ENCODE data around the gene NFIB.

DNA sequence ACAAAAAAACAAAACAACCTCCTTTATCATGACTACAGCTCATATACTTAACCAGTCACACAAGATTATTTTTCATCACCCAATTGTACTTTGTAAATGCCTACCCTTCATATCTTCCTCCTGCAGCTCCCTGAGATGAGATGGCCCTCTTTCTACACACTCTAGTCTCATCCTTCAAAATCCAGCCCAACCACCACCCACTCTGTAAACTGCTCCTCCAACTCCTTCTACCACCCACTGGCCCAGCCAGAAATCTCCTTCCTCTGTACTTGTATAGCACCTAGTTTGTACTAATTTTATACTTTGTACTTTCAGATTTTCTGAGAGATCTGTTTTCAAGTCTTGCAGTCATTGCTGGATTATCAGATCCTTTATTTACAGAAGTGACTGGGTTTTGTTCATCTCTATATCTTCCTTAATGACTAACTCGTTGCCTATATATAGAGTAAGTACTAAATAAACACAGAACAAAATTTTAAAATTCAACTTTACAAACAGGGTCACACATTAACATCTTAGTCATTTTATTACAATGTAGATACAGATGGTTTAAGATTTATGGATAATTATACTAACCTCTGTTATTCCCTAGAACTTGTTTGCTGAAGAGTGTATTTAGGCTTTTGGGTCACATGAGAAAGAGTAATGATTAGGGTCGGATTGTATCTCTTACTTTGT lies 155.7 kb downstream of the NFIB start:
- TF ChIP-seq EZH2 (IDR thresholded peaks at IDR 0.05; ENCODE audit: insufficient read depth, poor library complexity, severe bottlenecking) (no peak), EZH2phosphoT487 (IDR thresholded peaks at IDR 0.05; ENCODE audit: insufficient read depth, low read depth) (no peak)

Measured in GM23248 (cell line).